Ecto neural progenitor cell (in vitro differentiated cells): ENCODE measurements around the gene DENND6A.
A peak's percentile ranks its signal among the peaks of the same experiment; 100 is the strongest.
"Not testable (repeated sequence)": the region's sequence is repeated elsewhere in the genome, so short reads cannot be mapped to it uniquely, and the experiment has no call there.

Experiments
- DNase-seq: peaks from one replicate; pipeline ENCODE4 v3.0.0-alpha.2; 2018; ENCODE audit warnings: low spot score

The DENND6A gene

GRCh38 chr3:57634259-57634658, 58.6 kb downstream of the DENND6A start:
- not testable (repeated sequence) for DNase-seq

DNA sequence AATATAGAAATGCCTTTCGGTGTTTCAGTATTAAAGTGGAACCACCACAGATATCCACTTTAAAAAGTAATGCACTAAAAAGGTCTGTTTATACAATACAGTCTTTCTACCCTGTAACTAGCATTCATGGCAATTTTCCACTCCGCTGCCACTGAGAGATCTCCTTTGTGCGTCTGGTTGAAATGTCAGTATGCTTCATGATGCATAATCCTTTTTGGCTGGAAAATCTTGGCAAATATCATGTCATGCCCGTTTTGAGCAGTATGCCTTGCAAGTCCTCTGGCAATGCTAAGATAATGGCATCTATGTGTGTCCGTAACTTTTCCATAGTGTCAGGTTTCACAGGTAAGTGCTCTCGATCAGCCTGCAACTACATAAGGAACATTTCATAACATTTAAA, 64.9 kb downstream of the DENND6A start:
- DNase-seq: no peak

DNA sequence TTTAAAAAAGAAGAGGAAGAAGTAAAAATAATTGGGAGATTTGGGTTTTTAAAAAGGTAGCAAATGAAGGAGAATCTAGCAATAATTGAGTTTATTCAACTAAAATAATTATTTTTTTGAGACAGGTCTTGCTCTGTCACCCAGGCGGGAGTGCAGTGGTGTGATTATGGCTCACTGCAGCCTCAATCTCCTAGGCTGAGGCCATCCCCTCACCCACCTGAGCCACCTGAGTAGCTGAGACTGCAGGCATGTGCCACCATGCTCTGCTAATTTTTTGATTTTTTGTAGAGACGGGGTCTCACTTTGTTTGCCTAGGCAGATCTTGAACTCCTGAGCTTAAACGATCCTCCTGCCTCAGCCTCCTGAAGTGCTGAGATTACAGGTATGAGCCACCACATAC, 68.1 kb downstream of the DENND6A start:
- no peak for DNase-seq

GRCh38 chr3:57622362-57622761, 70.5 kb downstream of the DENND6A start:
- DNase-seq: no peak

DNA sequence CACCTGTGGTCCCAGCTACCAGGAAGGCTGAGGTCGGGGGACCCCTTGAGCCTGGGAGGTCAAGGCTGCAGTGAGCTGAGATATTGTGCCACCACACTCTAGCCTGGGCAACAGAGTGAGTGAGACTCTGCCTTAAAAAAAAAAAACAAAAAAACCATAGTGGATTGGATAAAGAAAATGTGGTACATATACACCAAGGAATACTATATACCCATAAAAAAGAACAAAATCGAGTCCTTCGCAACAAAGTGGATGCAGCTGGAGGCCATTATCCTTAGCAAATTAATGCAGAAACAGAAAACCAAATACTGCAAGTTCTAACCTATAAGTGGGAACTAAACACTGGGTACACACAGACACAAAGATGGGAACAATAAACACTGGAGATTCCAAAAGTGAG, 75.1 kb downstream of the DENND6A start:
- DNase-seq: no peak

DNA sequence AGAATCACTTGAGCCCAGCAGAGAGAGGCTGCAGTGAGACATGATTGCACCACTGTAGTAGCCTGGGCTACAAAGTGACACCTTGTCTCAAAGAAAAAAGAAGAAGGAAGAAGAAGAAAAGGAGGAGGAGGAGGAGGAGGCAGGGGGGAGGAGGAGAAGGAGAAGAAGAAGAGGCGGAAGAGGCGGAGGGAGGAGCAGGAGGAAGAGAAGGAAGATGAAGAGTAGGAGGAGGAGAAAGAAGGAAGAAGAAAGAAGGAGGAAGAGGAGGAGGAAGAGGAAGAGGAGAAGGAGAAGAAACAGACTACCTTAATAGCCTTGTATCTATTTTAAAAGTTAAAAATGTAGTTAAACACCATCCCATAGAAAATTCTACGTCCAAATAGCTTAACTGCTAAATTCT, 76.6 kb downstream of the DENND6A start:
- DNase-seq: no peak

- DNase-seq: not testable (repeated sequence)
Observed at GRCh38 chr3:57611870-57612269, 81.0 kb downstream of the DENND6A start.

- no peak for DNase-seq
Observed at GRCh38 chr3:57605683-57606082, 87.2 kb downstream of the DENND6A start.

DNA sequence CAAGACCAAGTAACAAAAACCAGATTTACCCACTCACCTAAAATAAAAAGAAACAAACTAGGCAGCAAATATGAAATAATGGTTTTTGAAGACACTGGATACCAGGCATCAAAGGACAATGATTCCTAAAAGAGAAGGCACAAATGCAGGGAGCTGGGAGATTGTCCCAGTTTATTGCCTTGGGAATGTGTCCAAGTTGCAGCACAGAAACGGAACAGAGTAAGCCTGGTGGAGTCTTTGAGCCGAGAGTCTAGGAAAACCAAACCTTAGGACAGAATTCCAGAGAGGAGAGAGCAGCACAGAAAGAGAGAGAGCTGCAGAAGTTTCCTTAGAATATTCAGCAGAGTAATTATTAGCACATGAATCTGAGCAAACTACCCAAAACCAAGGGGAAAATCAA, 87.9 kb downstream of the DENND6A start:
- no peak for DNase-seq

DNA sequence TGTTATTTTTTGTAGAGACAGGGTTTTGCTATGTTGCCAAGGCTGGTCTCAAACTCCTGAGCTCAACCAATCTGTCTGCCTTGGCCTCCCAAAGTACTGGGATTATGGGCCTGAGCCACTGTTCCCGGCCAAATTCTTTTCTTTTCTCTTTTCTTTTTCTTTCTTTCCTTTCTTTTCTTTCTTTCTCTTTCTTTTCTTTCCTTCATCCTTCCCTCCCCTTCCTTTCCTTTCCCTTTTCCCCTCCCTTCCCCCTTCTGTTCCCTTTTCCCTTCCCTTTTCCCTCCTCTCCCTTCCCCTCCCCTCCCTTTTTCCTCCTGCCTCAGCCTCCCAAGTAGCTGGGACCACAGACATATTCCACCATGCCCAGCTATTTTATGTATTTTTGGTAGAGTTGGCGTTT, 92.7 kb downstream of the DENND6A start:
- no peak for DNase-seq

DNA sequence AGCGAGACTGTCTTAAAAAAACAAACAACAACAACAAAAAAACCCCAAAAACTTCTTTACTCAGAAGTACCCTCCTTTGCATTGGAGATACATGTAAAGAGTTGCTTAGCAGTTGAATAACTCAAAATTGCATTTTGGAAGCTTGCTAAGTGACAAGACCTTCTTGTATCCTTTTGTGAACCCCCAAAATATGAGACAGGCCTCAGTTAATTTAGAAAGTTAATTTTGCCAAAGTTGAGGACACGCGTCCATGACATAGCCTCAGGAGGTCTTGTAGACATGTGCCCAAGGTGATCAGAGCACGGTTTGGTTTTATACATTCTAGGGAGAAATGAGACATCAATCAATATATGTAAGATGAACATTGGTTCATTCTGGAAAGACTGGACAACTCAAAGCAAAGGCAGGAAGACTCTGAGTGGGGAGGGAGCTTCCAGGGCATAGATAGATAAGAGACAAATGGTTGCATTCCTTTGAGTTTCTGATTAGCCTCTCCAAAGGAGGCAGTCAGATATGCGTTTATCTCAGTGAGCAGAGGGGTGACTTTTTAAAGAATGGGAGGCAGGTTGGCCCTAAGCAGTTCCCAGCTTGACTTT, 94.0 kb downstream of the DENND6A start:
- no peak for DNase-seq

DNA sequence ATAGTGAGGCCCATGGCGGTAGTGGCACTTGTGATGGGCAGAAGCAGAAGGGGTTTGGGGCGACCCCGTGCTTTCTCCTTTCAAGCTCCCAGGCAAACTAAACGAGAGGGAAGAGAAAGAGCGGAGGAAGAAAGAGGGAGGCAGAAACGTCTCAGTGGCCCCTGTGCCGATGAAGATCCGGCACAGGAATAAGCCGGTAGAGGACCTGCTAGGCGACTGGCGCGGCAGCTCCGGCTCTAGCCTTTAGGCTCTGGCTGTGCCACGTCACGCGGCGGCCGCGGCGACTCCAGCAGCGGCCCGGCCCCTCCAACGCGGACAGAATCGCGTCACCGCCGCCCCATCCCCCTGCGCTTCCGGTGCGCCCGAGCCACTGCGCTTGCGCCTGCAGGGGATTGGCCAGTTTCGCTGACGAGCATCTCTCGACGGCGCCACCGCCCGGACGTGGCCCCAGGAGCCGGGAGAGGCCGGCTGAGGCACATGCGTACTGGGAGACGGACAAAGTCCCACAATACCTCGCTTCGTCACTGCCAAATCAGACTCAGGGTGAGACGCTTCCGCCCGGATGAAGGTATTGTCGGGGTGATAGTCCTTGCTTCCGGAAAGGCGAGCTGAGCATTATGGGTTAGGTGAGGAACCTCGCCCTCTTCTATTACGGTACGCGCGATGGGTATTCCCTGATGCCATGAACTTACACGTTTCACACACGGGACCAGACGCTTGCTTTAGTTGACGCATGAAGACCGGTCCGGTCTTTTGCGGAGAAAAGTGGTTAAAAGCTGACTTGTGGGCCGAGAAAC, 95.6 kb downstream of the DENND6A start, which contains the start of gene ARF4:
TSS of gene ARF4 (minus strand) at position 218 of the 797 bp plus-strand sequence. CDS start at position 14, 204 bp downstream.
- DNase-seq: peak; percentile 100

DNA sequence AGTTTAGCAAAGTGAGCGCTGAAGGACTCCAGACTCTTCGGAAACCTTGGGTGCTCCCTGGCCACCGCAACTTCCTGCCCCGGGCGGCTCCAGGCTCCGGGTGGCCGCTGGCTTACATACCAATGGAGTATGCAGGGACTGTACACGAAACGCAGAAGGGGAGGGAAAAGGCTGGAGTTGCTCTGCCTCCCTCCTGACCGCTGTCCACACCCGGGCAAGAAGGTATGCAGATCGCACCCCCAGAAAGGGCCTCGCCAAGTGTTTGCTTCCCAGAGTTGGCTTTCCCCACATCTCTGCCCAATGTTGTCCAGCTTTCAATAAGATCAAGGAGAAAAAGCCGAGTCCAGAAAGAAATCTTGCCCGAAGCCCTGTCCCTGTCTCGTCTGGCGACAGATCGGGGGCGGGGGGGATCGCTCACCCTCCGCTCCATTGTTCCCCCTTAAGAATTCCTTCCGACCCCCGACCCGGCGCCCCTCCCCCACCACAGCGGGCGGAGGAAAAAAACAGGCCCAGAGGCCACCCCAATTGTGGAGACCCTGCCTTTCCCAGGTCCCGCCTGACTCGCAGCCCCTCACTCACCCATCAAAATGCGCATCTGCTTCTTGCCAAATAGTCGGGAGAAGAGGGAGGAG, 96.3 kb downstream of the DENND6A start:
- DNase-seq: peak; percentile 80

DNA sequence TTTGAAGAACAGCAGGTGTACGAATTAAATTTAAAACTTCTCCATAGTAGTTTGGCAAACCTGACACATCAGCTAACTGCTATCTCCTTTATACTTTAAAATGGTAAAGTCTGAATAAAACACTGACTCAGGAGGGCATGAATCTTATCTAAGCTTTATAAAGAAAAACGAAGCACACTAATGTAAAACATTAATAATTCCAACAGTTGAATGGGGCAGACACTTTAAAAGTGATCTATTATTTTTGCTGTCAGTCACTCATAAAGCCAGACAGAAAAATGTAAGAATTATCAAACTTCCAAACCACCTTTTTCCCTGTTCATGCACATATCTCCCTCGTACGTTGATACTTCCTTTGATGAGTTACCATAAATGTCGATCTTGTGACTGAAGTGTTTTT, 98.3 kb downstream of the DENND6A start:
- no peak for DNase-seq

DNA sequence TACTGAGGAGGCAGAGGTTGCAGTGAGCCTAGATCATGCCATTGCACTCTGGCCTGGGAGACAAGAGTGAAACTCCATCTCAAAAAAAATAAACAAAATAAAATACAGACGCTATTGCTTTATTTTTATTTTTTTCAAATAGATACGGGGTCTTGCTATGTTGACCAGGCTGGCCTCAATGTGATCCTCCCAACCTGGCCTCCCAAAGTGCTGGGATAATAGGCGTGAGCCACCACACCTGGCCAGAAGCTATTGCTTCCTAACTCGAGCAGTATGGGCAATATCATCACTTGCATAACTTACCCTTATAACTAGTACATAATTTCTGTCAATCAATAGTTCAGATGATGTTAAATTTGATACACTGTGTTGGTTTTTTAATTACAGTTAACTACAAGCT, 98.7 kb downstream of the DENND6A start:
- DNase-seq: no peak

GRCh38 chr3:57592306-57592705, 100.6 kb downstream of the DENND6A start:
- DNase-seq: no peak

GRCh38 chr3:57587905-57588304, 105.0 kb downstream of the DENND6A start:
- no peak for DNase-seq

DNA sequence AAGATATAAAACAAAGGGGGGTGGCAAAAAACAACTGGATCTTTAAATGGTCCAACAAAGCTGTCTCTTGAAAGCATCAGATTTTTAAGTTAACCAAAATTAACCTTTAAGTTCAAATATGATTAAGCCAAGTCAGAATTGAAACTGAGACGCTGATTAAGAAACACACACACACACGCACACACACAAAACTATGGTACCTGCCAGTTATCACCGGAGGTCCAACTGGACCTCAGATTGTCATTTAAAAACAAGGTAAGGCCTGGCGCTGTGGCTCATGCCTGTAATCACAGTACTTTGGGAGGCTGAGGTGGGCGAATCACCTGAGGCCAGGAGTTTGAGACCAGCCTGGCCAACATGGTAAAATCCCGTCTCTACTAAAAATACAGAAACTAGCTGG, 106.1 kb downstream of the DENND6A start:
- no peak for DNase-seq

GRCh38 chr3:57583544-57583943, 109.3 kb downstream of the DENND6A start:
- no peak for DNase-seq

DNA sequence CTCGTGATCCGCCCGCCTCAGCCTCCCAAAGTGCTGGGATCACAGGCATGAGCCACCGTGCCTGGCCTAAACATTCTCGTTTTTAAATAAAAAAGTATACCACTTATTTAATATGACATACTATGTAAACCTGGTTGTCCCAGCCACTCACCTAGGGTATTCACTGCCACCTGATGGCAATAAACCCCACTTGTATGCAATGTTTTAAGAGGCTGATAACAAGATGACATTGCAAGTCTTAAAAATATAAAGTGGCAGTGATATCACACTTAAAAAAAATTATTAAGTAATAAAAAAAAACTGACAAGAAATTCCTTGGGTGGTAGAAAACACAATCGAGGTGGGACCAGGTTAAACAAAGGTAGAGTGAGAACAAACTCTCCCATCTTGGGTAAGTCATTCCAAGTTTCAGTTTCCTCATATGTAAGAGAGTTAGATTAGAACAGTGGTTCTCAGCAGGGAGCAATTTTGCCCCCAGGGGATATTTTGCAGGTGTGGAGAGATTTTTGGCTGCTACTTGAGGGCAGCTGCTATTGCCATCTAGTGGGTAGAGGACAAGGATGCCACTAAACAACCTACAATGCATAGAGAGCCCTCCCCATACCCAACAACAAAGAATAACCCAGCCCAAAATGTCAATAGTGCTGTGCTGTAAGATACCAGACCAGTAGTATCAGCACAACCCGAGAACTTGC, 110.3 kb downstream of the DENND6A start:
- DNase-seq: no peak

DNA sequence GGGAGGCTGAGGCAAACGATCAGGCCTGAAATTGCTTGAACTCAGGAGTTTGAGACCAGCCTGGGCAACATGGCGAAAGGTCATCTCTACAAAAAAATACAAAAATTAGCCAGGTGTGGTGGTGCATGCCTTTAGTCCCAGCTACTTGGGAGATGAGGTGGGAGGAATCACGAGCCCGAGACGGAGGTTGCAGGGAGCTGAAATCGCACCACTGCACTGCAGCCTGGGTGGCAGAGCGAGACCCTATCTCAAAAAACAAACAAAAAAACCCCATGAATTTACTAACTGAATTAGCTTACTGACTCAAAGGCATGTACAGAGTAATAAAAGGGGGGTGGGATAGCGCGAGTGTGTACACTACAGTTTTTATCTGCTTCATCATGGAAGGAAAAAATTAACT, 115.1 kb downstream of the DENND6A start:
- DNase-seq: no peak

GRCh38 chr3:57575966-57576626, 116.8 kb downstream of the DENND6A start:
- no peak for DNase-seq
